Measurements from ENCODE around the gene FTSJ1.

The FTSJ1 gene

GRCh38 chrX:48471504-48471903 is 4.5 kb upstream of the FTSJ1 start:
- DNase-seq = no peak

- DNase-seq = no peak
These were observed 3.8 kb upstream of the FTSJ1 start for GRCh38 chrX:48472225-48472624.

- DNase-seq = peak; percentile 6
These were observed 2.9 kb upstream of the FTSJ1 start for GRCh38 chrX:48472851-48473703.

- DNase-seq = no peak
These were observed 2.4 kb upstream of the FTSJ1 start for GRCh38 chrX:48473704-48473990.

GRCh38 chrX:48474127-48474526 is 1.9 kb upstream of the FTSJ1 start:
- DNase-seq = peak; percentile 40

- DNase-seq = no peak
These were observed 1.4 kb upstream of the FTSJ1 start for GRCh38 chrX:48474581-48474980.

GRCh38 chrX:48475296-48475695 is 703 bp upstream of the FTSJ1 start:
- DNase-seq = peak; percentile 59

- DNase-seq = no peak
These were observed 920 bp downstream of the FTSJ1 start for GRCh38 chrX:48476919-48477318.

GRCh38 chrX:48477960-48478755 is 2.2 kb downstream of the FTSJ1 start:
- DNase-seq = no peak

- no peak for DNase-seq
These were observed 2.8 kb downstream of the FTSJ1 start for GRCh38 chrX:48478806-48479205.

GRCh38 chrX:48480142-48480541 is 4.1 kb downstream of the FTSJ1 start:
- DNase-seq = no peak

- no peak for DNase-seq
These were observed 4.6 kb downstream of the FTSJ1 start for GRCh38 chrX:48480583-48480982.

GRCh38 chrX:48482526-48482925 is 6.5 kb downstream of the FTSJ1 start:
- DNase-seq = no peak

GRCh38 chrX:48487362-48487798 is 11.4 kb downstream of the FTSJ1 start:
- no peak for DNase-seq

- DNase-seq = no peak
These were observed 12.0 kb downstream of the FTSJ1 start for GRCh38 chrX:48488034-48488433.

- DNase-seq = no peak
These were observed 13.3 kb downstream of the FTSJ1 start for GRCh38 chrX:48489296-48489695.

GRCh38 chrX:48489892-48490291 is 13.9 kb downstream of the FTSJ1 start:
- DNase-seq = no peak

- no peak for DNase-seq
These were observed 14.7 kb downstream of the FTSJ1 start for GRCh38 chrX:48490661-48491060.

GRCh38 chrX:48491809-48492208 is 15.8 kb downstream of the FTSJ1 start:
- no peak for DNase-seq

- DNase-seq = peak; percentile 35
These were observed 16.4 kb downstream of the FTSJ1 start for GRCh38 chrX:48492293-48492910.

- DNase-seq = peak; percentile 35
These were observed 17.9 kb downstream of the FTSJ1 start for GRCh38 chrX:48493890-48494364.

GRCh38 chrX:48496660-48497059 is 20.7 kb downstream of the FTSJ1 start:
- DNase-seq = no peak

- DNase-seq = no peak
These were observed 21.9 kb downstream of the FTSJ1 start for GRCh38 chrX:48497871-48498270.

GRCh38 chrX:48498374-48498809 is 22.4 kb downstream of the FTSJ1 start:
- DNase-seq = no peak
